ENCODE data around the gene NKAIN2.

NKAIN2 gene

DNA sequence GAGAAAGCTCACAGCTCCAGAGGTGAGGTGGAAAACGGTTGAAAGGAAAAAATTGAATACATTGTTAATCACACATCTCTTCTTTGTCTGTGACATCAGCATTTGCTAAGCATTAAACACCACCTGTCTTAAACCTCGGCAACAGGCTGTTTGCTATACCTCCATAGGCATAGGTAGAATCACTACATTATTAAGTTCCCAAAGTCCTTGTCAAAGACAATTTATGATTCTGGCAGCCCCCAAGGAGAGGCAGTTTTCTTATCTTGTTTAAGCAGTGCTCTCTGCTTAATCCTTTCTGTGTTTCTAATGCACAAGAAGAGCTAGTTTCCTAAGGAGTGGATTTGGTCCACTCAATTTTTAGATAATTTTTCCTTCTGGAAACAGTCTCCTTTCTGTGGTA is 249.7 kb downstream of the NKAIN2 start (continued):
- peak; percentile 75; the same call in 1 of the 2 replicates for TF ChIP-seq ZNF549 (tag by site-specific recombination; IDR thresholded peaks at IDR 0.05)

- ChIA-PET POLR2A (no interaction called here), CTCF (no interaction called here)
- H3K4me1 ChIP-seq (ENCODE audit: control insufficient read depth, insufficient read depth, low read length), result peaks cover 27% of the 10 kb centered on the region
- H3K9me3 ChIP-seq (ENCODE audit: control insufficient read depth, insufficient read depth, low read depth, low read length), result no peaks in the 10 kb centered on the region
- TF ChIP-seq ZEB2 (tag by site-specific recombination; IDR thresholded peaks at IDR 0.05) (no peak), SP2 (tag by site-specific recombination; IDR thresholded peaks at IDR 0.05) (no peak), ZNF510 (tag by site-specific recombination; IDR thresholded peaks at IDR 0.05; ENCODE audit: insufficient replicate concordance) (no peak), EGR2 (tag by site-specific recombination; IDR thresholded peaks at IDR 0.05; ENCODE audit: low read depth) (no peak), ZNF426 (tag by site-specific recombination; IDR thresholded peaks at IDR 0.05) (no peak), ZNF157 (tag by site-specific recombination; IDR thresholded peaks at IDR 0.05) (no peak), HOXD13 (CRISPR knock-in tag; IDR thresholded peaks at IDR 0.05; ENCODE audit: borderline replicate concordance) (no peak), FEZF1 (tag by site-specific recombination; IDR thresholded peaks at IDR 0.05) (no peak), ZNF837 (tag by site-specific recombination; IDR thresholded peaks at IDR 0.05) (no peak), ZNF155 (tag by site-specific recombination; IDR thresholded peaks at IDR 0.05) (no peak), MYNN (tag by site-specific recombination; IDR thresholded peaks at IDR 0.05; ENCODE audit: borderline replicate concordance) (no peak), BCL11B (tag by site-specific recombination; IDR thresholded peaks at IDR 0.05; ENCODE audit: low read depth) (no peak), ZNF747 (tag by site-specific recombination; IDR thresholded peaks at IDR 0.05) (no peak), ZNF335 (tag by site-specific recombination; conservative IDR thresholded peaks at IDR 0.05) (no peak)
- TF ChIP-seq, protein P1, sequence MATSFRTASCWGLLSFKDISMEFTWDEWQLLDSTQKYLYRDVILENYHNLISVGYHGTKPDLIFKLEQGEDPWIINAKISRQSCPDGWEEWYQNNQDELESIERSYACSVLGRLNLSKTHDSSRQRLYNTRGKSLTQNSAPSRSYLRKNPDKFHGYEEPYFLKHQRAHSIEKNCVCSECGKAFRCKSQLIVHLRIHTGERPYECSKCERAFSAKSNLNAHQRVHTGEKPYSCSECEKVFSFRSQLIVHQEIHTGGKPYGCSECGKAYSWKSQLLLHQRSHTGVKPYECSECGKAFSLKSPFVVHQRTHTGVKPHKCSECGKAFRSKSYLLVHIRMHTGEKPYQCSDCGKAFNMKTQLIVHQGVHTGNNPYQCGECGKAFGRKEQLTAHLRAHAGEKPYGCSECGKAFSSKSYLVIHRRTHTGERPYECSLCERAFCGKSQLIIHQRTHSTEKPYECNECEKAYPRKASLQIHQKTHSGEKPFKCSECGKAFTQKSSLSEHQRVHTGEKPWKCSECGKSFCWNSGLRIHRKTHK (tag by site-specific recombination; IDR thresholded peaks at IDR 0.05), result no peak
- TF ChIP-seq, protein P2, sequence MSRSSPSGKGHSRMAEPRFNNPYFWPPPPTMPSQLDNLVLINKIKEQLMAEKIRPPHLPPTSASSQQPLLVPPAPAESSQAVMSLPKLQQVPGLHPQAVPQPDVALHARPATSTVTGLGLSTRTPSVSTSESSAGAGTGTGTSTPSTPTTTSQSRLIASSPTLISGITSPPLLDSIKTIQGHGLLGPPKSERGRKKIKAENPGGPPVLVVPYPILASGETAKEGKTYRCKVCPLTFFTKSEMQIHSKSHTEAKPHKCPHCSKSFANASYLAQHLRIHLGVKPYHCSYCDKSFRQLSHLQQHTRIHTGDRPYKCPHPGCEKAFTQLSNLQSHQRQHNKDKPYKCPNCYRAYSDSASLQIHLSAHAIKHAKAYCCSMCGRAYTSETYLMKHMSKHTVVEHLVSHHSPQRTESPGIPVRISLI (tag by site-specific recombination; IDR thresholded peaks at IDR 0.05), result no peak
- H3K4me3 ChIP-seq (ENCODE audit: low read depth, low read length), result no peak overlapping the region
- H3K36me3 ChIP-seq (ENCODE audit: control insufficient read depth in 2 of 2, insufficient read depth in 1 of 2, low read length in 2 of 2), result no peaks in the 10 kb centered on the region
- no peak overlapping the region for H3K27ac ChIP-seq (ENCODE audit: extremely low read depth, low read depth, low read length)
These were observed 250.4 kb downstream of the NKAIN2 start for GRCh38 chr6:124054034-124054433.

- no peak overlapping the region for H3K4me3 ChIP-seq (ENCODE audit: low read depth, low read length)
- ChIA-PET CTCF (no interaction called here), POLR2A (no interaction called here)
- TF ChIP-seq ZNF266 (tag by site-specific recombination; IDR thresholded peaks at IDR 0.05; ENCODE audit: low read depth) (no peak), KLF7 (tag by site-specific recombination; IDR thresholded peaks at IDR 0.05; ENCODE audit: borderline replicate concordance) (no peak), ZNF473 (tag by site-specific recombination; IDR thresholded peaks at IDR 0.05) (no peak), ZNF175 (tag by site-specific recombination; IDR thresholded peaks at IDR 0.05) (no peak), ZNF416 (tag by site-specific recombination; IDR thresholded peaks at IDR 0.05) (no peak), SALL2 (tag by site-specific recombination; IDR thresholded peaks at IDR 0.05; ENCODE audit: borderline replicate concordance) (no peak), ZFP37 (tag by site-specific recombination; IDR thresholded peaks at IDR 0.05) (no peak)
- TF ChIP-seq, protein P3, sequence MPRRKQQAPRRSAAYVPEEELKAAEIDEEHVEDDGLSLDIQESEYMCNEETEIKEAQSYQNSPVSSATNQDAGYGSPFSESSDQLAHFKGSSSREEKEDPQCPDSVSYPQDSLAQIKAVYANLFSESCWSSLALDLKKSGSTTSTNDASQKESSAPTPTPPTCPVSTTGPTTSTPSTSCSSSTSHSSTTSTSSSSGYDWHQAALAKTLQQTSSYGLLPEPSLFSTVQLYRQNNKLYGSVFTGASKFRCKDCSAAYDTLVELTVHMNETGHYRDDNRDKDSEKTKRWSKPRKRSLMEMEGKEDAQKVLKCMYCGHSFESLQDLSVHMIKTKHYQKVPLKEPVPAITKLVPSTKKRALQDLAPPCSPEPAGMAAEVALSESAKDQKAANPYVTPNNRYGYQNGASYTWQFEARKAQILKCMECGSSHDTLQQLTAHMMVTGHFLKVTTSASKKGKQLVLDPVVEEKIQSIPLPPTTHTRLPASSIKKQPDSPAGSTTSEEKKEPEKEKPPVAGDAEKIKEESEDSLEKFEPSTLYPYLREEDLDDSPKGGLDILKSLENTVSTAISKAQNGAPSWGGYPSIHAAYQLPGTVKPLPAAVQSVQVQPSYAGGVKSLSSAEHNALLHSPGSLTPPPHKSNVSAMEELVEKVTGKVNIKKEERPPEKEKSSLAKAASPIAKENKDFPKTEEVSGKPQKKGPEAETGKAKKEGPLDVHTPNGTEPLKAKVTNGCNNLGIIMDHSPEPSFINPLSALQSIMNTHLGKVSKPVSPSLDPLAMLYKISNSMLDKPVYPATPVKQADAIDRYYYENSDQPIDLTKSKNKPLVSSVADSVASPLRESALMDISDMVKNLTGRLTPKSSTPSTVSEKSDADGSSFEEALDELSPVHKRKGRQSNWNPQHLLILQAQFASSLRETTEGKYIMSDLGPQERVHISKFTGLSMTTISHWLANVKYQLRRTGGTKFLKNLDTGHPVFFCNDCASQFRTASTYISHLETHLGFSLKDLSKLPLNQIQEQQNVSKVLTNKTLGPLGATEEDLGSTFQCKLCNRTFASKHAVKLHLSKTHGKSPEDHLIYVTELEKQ (tag by site-specific recombination; IDR thresholded peaks at IDR 0.05; ENCODE audit: borderline replicate concordance), result no peak
- TF ChIP-seq, protein P4, sequence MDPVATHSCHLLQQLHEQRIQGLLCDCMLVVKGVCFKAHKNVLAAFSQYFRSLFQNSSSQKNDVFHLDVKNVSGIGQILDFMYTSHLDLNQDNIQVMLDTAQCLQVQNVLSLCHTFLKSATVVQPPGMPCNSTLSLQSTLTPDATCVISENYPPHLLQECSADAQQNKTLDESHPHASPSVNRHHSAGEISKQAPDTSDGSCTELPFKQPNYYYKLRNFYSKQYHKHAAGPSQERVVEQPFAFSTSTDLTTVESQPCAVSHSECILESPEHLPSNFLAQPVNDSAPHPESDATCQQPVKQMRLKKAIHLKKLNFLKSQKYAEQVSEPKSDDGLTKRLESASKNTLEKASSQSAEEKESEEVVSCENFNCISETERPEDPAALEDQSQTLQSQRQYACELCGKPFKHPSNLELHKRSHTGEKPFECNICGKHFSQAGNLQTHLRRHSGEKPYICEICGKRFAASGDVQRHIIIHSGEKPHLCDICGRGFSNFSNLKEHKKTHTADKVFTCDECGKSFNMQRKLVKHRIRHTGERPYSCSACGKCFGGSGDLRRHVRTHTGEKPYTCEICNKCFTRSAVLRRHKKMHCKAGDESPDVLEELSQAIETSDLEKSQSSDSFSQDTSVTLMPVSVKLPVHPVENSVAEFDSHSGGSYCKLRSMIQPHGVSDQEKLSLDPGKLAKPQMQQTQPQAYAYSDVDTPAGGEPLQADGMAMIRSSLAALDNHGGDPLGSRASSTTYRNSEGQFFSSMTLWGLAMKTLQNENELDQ (tag by site-specific recombination; IDR thresholded peaks at IDR 0.05; ENCODE audit: low read depth), result no peak
These were observed 251.7 kb downstream of the NKAIN2 start for GRCh38 chr6:124055395-124055794.

More at GRCh38 chr6:124055395-124055794, 251.7 kb downstream of the NKAIN2 start:
- Histone ChIP-seq H3K4me1 (ENCODE audit: control insufficient read depth, insufficient read depth, low read length) (peaks cover 27% of the 10 kb centered on the region), H3K36me3 (ENCODE audit: control insufficient read depth in 2 of 2, insufficient read depth in 1 of 2, low read length in 2 of 2) (no peaks in the 10 kb centered on the region), H3K9me3 (ENCODE audit: control insufficient read depth, insufficient read depth, low read depth, low read length) (no peaks in the 10 kb centered on the region), H3K27ac (ENCODE audit: extremely low read depth, low read depth, low read length) (no peak overlapping the region)
